Measurements from ENCODE around the gene EIF4E1B.
"Not testable (repeated sequence)": the region's sequence is repeated elsewhere in the genome, so short reads cannot be mapped to it uniquely, and the experiment has no call there.

Gene EIF4E1B

GRCh38 chr5:176629853-176630680 is at the start of gene EIF4E1B, which contains the start of gene SNCB:
Gene EIF4E1B, plus strand, starts transcription at chr5:176630675. Its CDS starts 12,113 bp downstream, at chr5:176642788.
Gene SNCB, minus strand, starts transcription at chr5:176630534. Its CDS starts 880 bp downstream, at chr5:176629654.
- DNase-seq (ENCODE audit: low read depth in 1 of 2, low spot score in 1 of 2), result peak in 1 of 2 donors; percentile 38

- DNase-seq (ENCODE audit: low read depth in 1 of 2, low spot score in 1 of 2), result no peak
These were observed 49.1 kb upstream of the EIF4E1B start for GRCh38 chr5:176581361-176581760.

GRCh38 chr5:176583076-176583475 is 47.4 kb upstream of the EIF4E1B start:
- no peak for DNase-seq (ENCODE audit: low read depth in 1 of 2, low spot score in 1 of 2)

DNA sequence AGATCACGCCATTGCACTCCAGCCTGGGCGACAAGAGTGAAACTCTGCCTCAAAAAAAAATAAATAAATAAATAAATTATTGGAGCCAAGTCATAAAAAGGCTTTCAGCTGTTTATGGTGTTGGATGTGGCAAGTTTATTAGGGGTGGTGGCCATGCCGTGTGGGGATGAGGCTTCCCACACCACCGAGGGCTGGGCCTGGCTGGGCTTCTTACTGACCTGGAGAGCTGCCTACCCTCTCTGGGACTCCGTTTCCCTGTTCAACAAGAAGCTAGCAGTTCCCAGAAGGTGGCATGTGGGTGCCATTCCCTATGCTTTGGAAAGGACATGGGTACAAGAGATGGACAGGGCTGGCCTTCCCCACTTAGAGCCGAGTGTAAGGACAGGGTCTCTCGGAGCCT is 43.1 kb upstream of the EIF4E1B start:
- DNase-seq (ENCODE audit: low read depth in 1 of 2, low spot score in 1 of 2), result no peak

GRCh38 chr5:176588297-176588696 is 42.2 kb upstream of the EIF4E1B start:
- DNase-seq (ENCODE audit: low read depth in 1 of 2, low spot score in 1 of 2), result no peak

DNA sequence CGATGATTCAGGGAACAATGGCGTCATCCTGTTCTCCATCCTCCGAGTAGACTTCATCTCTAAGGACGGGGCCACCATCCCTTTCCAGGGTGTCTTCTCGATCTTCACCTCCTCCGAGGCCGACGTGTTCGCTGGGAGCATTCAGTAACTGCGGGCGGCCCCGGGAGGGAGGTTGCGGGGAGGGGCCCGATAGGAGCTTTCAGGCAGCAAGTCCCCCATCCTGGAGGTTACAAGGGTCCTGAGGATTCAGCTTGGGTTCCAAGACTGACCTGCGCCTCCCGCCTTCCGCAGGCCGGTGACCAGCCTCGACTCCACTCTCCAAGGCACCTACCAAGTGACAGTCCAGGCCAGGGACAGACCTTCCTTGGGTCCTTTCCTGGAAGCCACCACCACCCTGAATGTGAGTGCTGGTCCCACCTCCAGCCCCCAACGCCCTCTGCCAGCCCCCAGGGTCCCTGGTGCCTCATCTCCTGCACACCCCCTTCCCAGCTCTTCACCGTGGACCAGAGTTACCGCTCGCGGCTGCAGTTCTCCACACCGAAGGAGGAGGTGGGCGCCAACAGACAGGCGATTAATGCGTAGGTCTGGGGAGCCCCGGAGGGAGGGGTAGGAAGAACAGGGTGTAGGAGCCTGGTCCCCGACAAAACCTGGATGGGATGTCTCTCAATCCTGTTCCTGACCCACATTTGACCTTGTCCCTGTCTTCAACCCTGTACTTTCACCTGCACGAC is 41.3 kb upstream of the EIF4E1B start:
- no peak for DNase-seq (ENCODE audit: low read depth in 1 of 2, low spot score in 1 of 2)

- DNase-seq (ENCODE audit: low read depth in 1 of 2, low spot score in 1 of 2), result no peak
These were observed 40.3 kb upstream of the EIF4E1B start for GRCh38 chr5:176590035-176590717.

DNA sequence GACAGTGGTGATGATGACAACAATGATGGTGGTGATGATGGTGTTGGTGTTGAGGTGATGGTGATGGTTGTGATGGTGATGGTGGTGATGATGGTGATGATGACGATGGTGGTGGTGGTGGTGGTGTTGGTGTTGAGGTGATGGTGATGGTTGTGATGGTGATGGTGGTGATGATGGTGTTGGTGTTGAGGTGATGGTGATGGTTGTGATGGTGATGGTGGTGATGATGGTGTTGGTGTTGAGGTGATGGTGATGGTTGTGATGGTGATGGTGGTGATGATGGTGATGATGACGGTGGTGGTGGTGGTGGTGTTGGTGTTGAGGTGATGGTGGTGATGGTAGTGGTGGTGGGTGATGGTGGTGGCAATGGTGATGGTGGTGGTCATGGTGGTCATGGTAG is 38.8 kb upstream of the EIF4E1B start:
- DNase-seq (ENCODE audit: low read depth in 1 of 2, low spot score in 1 of 2), result not testable (repeated sequence)

DNA sequence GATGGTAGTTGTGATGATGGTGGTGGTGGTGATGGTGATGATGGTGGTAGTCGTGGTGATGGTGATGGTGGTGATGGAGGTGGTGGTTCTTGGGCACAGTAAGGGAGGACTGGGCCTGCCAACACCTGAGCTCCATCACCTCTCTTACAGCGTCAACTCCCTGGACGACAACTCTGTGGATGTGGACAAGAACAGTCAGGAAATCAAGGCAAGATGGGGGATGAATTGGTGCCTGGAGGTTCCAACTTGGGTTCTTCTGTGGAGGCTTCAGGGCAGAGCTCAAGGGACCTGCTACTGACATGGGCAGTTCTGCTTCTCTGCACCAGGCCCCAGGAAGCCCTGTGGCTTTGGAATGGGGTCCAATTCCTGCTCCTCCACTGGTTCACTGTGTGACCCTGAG is 37.9 kb upstream of the EIF4E1B start:
- no peak for DNase-seq (ENCODE audit: low read depth in 1 of 2, low spot score in 1 of 2)

GRCh38 chr5:176593273-176593869 is 37.1 kb upstream of the EIF4E1B start:
- DNase-seq (ENCODE audit: low read depth in 1 of 2, low spot score in 1 of 2), result no peak

- no peak for DNase-seq (ENCODE audit: low read depth in 1 of 2, low spot score in 1 of 2)
These were observed 35.9 kb upstream of the EIF4E1B start for GRCh38 chr5:176594554-176594953.

GRCh38 chr5:176595386-176595943 is 35.0 kb upstream of the EIF4E1B start:
- no peak for DNase-seq (ENCODE audit: low read depth in 1 of 2, low spot score in 1 of 2)

GRCh38 chr5:176596069-176596644 is 34.3 kb upstream of the EIF4E1B start:
- DNase-seq (ENCODE audit: low read depth in 1 of 2, low spot score in 1 of 2), result no peak

- DNase-seq (ENCODE audit: low read depth in 1 of 2, low spot score in 1 of 2), result peak; percentile 58 to 59
These were observed 33.6 kb upstream of the EIF4E1B start for GRCh38 chr5:176596689-176597416.

GRCh38 chr5:176597417-176598389 is 32.8 kb upstream of the EIF4E1B start:
- DNase-seq (ENCODE audit: low read depth in 1 of 2, low spot score in 1 of 2), result no peak

GRCh38 chr5:176599749-176600430 is 30.6 kb upstream of the EIF4E1B start:
- DNase-seq (ENCODE audit: low read depth in 1 of 2, low spot score in 1 of 2), result not testable (repeated sequence)

- DNase-seq (ENCODE audit: low read depth in 1 of 2, low spot score in 1 of 2), result no peak
These were observed 28.5 kb upstream of the EIF4E1B start for GRCh38 chr5:176601901-176602482.

- no peak for DNase-seq (ENCODE audit: low read depth in 1 of 2, low spot score in 1 of 2)
These were observed 27.4 kb upstream of the EIF4E1B start for GRCh38 chr5:176603091-176603490.

Data from stimulated activated CD4-positive, alpha-beta T cell treated with anti-CD3 and anti-CD28 coated beads, Interleukin-15, amount 100 ng/mL, for 1 hour (primary cell).